Prostate gland (tissue), 2 donors: ENCODE data around the gene ZBED6. TPM values are rescaled to one million over a fixed set of nuclear protein-coding genes. Genes with fewer than 3 reads are reported as not detected.
"Not testable (repeated sequence)": the region's sequence is repeated elsewhere in the genome, so short reads cannot be mapped to it uniquely, and the experiment has no call there.

Experiments
- DNase-seq: peaks from one replicate; pipeline ENCODE4 v3.0.0-alpha.2; 2019; ENCODE audit warnings: low spot score
- H3K27ac ChIP-seq, 2 donors: fragments of 200-600 bp; sonication (generic); 2 replicates each; pipeline ENCODE4 v1.5.1; 2017 to 2019
- H3K27me3 ChIP-seq: fragments of 200-600 bp; sonication (generic); replicated peaks from 2 replicates; pipeline ENCODE4 v1.5.1; 2019; ENCODE audit not compliant: insufficient read depth
- H3K36me3 ChIP-seq, 2 donors: fragments of 200-600 bp; sonication (generic); 1 replicate in 1 of 2; 2 replicates in 1 of 2; pipeline versions ENCODE4 v1.5.1 to v1.8.1; 2017 to 2019
- H3K4me1 ChIP-seq: fragments of 200-600 bp; sonication (generic); replicated peaks from 2 replicates; pipeline ENCODE4 v1.5.1; 2019
- H3K4me3 ChIP-seq, 2 donors: fragments of 200-600 bp; sonication (generic); 2 replicates each; pipeline ENCODE4 v1.5.1; 2017 to 2019
- H3K9me3 ChIP-seq: fragments of 200-600 bp; sonication (generic); 2 replicates; pipeline ENCODE4 v1.5.1; 2017
- POLR2A ChIP-seq: fragments of 450-650 bp; IDR thresholded peaks from one replicate; pipeline ENCODE4 v1.6.1; 2016; ENCODE audit warnings: antibody characterized with exemption, mild to moderate bottlenecking
- POLR2AphosphoS5 ChIP-seq: sonication (generic); formaldehyde crosslinking; IDR thresholded peaks from one replicate; pipeline ENCODE4 v1.6.1; 2017; ENCODE audit warnings: antibody characterized with exemption
- WGBS: methylation state at CpG from one replicate; pipeline ENCODE4 v1.1.5; 2018; 5-methylcytosine and 5-hydroxymethylcytosine counted together
- intact Hi-C: fragments of 100-400 bp; cut with DNase I; formaldehyde crosslinking; loops from one replicate; pipeline ENCODE4 v1.14.2; 2022
- total RNA-seq, 2 donors: library from RNA; depleted of rRNA; stranded (reverse); fragments of >200 nt; gene quantifications; one replicate each; pipeline ENCODE4 v1.1.0, GENCODE V29; 2016
- TF ChIP-seq, protein P1 (sequence below), 4 experiments: fragments of 200-600 bp in 2 of 4; fragments of 450-650 bp in 2 of 4; sonication (generic) in 2 of 4; IDR thresholded peaks; 1 replicate in 3 of 4; 2 replicates in 1 of 4; pipeline ENCODE4 v1.5.1; 2016 to 2019; ENCODE audit warnings: antibody characterized with exemption in 4 of 4, mild to moderate bottlenecking in 2 of 4, moderate library complexity in 2 of 4

The ZBED6 gene
- total RNA-seq, 2 donors from 2014 or later: 5.8 to 27.6 TPM

GRCh38 chr1:203778789-203779188 is 16.6 kb upstream of the ZBED6 start:
- intact Hi-C loops: no loop called here
- Histone ChIP-seq H3K27ac (no peak overlapping the region), H3K4me3 (no peak overlapping the region), H3K36me3 (no peaks in the 10 kb centered on the region), H3K27me3 (no peaks in the 10 kb centered on the region), H3K4me1 (no peaks in the 10 kb centered on the region), H3K9me3 (no peaks in the 10 kb centered on the region)
- 92% methylated on average over 4 of the region's 4 CpGs for WGBS
- no peak for DNase-seq
- TF ChIP-seq POLR2AphosphoS5: no peak
- TF ChIP-seq, protein P1, sequence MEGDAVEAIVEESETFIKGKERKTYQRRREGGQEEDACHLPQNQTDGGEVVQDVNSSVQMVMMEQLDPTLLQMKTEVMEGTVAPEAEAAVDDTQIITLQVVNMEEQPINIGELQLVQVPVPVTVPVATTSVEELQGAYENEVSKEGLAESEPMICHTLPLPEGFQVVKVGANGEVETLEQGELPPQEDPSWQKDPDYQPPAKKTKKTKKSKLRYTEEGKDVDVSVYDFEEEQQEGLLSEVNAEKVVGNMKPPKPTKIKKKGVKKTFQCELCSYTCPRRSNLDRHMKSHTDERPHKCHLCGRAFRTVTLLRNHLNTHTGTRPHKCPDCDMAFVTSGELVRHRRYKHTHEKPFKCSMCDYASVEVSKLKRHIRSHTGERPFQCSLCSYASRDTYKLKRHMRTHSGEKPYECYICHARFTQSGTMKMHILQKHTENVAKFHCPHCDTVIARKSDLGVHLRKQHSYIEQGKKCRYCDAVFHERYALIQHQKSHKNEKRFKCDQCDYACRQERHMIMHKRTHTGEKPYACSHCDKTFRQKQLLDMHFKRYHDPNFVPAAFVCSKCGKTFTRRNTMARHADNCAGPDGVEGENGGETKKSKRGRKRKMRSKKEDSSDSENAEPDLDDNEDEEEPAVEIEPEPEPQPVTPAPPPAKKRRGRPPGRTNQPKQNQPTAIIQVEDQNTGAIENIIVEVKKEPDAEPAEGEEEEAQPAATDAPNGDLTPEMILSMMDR (IDR thresholded peaks at IDR 0.05): no peak
- TF ChIP-seq POLR2A: no peak

DNA sequence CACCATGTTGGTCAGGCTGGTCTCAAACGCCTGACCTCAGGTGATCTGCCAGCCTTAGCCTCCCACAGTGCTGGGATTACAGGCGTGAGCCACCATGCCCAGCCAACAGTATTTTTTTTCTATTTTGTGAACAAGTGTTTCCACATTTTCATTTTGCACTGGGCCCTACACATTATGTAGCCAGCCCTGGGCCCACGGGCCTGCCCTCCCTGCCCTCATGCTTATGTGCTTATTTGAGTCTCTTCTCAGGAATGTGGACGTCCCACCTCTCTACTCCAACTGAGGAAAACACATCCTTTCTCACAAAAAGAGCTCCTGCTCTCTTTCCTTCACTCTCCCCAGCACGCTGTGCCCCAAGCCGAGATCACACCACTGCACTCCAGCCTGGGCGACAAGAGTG is 13.5 kb upstream of the ZBED6 start:
- Histone ChIP-seq H3K9me3 (no peaks in the 10 kb centered on the region), H3K27me3 (no peaks in the 10 kb centered on the region), H3K36me3 (no peaks in the 10 kb centered on the region), H3K4me3 (no peak overlapping the region), H3K4me1 (no peaks in the 10 kb centered on the region), H3K27ac (no peak overlapping the region)
- intact Hi-C loops: no loop called here
- 89% methylated on average over 7 of the region's 7 CpGs for WGBS
- TF ChIP-seq POLR2A (no peak), POLR2AphosphoS5 (no peak)
- TF ChIP-seq, protein P1 (IDR thresholded peaks at IDR 0.05): no peak
- no peak for DNase-seq

DNA sequence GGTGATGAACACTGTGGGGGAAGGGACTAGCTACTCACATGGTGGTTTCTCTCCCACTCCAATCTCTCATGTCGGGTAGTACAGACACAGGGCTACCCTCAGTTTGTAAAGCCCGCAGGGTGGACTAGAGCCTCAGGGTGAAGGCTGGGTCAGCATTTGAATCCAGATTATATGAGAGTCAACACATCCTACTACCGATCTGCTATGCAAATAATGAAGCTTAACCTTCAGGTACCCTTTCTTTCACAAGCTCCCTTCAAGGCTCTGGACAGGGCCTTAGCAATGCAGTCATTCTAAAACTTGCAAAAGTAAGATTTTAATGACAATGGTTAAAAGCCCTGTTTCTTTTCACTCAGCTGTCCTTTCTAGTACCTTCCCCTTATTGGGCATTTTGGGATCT is 5.5 kb upstream of the ZBED6 start:
- 70% methylated on average over 3 of the region's 3 CpGs for WGBS
- Histone ChIP-seq H3K9me3 (no peaks in the 10 kb centered on the region), H3K4me3 (no peak overlapping the region), H3K27ac (no peak overlapping the region), H3K4me1 (no peaks in the 10 kb centered on the region), H3K27me3 (no peaks in the 10 kb centered on the region), H3K36me3 (no peaks in the 10 kb centered on the region)
- TF ChIP-seq POLR2A (no peak), POLR2AphosphoS5 (no peak)
- TF ChIP-seq, protein P1 (IDR thresholded peaks at IDR 0.05): no peak
- DNase-seq: no peak
- intact Hi-C loops: no loop called here

DNA sequence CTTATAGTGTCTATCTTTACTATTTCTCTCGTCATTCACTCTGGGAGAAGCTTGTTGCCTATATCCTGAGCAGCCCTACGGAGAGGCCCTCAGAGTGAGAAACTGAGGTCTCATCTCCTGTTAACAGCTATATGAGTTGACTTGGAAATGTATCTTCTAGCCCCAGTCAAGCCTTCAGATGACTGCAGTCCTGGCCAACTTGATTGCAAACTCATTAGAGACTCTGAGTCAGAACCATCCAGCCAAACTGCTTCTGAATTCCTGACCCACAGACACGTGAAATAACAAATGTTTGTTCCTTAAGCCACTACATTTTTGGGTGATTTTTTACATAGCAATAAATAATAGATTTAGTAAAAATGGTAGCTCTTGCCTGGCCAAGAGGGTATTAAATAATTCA is 3.9 kb upstream of the ZBED6 start:
- intact Hi-C loops: no loop called here
- Histone ChIP-seq H3K36me3 (no peaks in the 10 kb centered on the region), H3K4me3 (no peak overlapping the region), H3K9me3 (no peaks in the 10 kb centered on the region), H3K27me3 (no peaks in the 10 kb centered on the region), H3K27ac (no peak overlapping the region), H3K4me1 (no peaks in the 10 kb centered on the region)
- 82% methylated on average over 3 of the region's 3 CpGs for WGBS
- TF ChIP-seq POLR2A (no peak), POLR2AphosphoS5 (no peak)
- TF ChIP-seq, protein P1 (IDR thresholded peaks at IDR 0.05): no peak
- DNase-seq: no peak

- H3K36me3 ChIP-seq: no peaks in the 10 kb centered on the region
- intact Hi-C loops: no loop called here
- H3K4me1 ChIP-seq: no peaks in the 10 kb centered on the region
- WGBS: 83% methylated on average over 2 of the region's 2 CpGs
- H3K9me3 ChIP-seq: no peaks in the 10 kb centered on the region
- no peak for DNase-seq
- no peak overlapping the region for H3K27ac ChIP-seq
- no peak for TF ChIP-seq POLR2A
- no peak for TF ChIP-seq POLR2AphosphoS5
- TF ChIP-seq, protein P1 (IDR thresholded peaks at IDR 0.05): no peak
- H3K4me3 ChIP-seq: no peak overlapping the region
- no peaks in the 10 kb centered on the region for H3K27me3 ChIP-seq
These were observed 2.9 kb upstream of the ZBED6 start for GRCh38 chr1:203792486-203792885.

DNA sequence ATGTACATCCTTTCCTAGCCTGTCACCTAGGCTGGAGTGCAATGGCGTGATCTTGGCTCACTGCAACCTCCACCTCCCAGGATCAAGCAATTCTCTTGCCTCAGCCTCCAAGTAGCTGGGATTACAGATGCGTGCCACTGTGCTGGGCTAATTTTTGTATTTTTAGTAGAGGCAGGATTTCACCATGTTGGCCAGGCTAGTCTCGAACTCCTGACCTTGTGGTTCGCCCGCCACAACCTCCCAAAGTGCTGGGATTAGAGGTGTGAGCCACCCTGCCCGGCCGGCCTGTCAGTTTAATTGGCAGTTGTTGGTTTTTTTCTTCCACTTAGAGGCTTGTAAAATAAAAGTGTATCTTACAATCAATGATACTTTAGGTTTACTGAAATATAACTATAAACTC is 1.9 kb upstream of the ZBED6 start:
- H3K27me3 ChIP-seq, intact Hi-C loops, H3K4me3 ChIP-seq, H3K4me1 ChIP-seq, H3K27ac ChIP-seq, H3K36me3 ChIP-seq, H3K9me3 ChIP-seq, DNase-seq: not testable (repeated sequence)
- 95% methylated on average over 7 of the region's 7 CpGs for WGBS
